ENCODE measurements around the gene GCN1.

Gene GCN1

GRCh38 chr12:120086801-120087621, 107.5 kb downstream of the GCN1 start:
- in situ Hi-C loops (cut with MboI; ENCODE audit: low pct_unique_long_range_greater_than_20kb, low sequenced_read_pairs, unreplicated experiment), result loop anchor here (25.0 kb wide), 1 partner anchor 400 kb away; no protein-coding TSS in a partner anchor
- peak; percentile 99 for DNase-seq (ENCODE audit: low spot score)
- TF ChIP-seq CTCF (IDR thresholded peaks at IDR 0.05; ENCODE audit: extremely low read depth, insufficient read depth, missing control alignments), result peak; percentile 98

GRCh38 chr12:120085920-120086645, 108.4 kb downstream of the GCN1 start:
- DNase-seq (ENCODE audit: low spot score), result no peak
- in situ Hi-C loops (cut with MboI; ENCODE audit: low pct_unique_long_range_greater_than_20kb, low sequenced_read_pairs, unreplicated experiment), result loop anchor here (25.0 kb wide), 1 partner anchor 399 kb away; no protein-coding TSS in a partner anchor
- TF ChIP-seq CTCF (IDR thresholded peaks at IDR 0.05; ENCODE audit: extremely low read depth, insufficient read depth, missing control alignments), result no peak

- DNase-seq (ENCODE audit: low spot score), result no peak
- in situ Hi-C loops (cut with MboI; ENCODE audit: low pct_unique_long_range_greater_than_20kb, low sequenced_read_pairs, unreplicated experiment), result loop anchor here (25.0 kb wide), 1 partner anchor 394 kb away; no protein-coding TSS in a partner anchor
- no peak for TF ChIP-seq CTCF (IDR thresholded peaks at IDR 0.05; ENCODE audit: extremely low read depth, insufficient read depth, missing control alignments)
Observed at GRCh38 chr12:120081641-120082040, 112.9 kb downstream of the GCN1 start.

GRCh38 chr12:120079411-120080400, 114.8 kb downstream of the GCN1 start:
- TF ChIP-seq CTCF (IDR thresholded peaks at IDR 0.05; ENCODE audit: extremely low read depth, insufficient read depth, missing control alignments), result no peak
- in situ Hi-C loops (cut with MboI; ENCODE audit: low pct_unique_long_range_greater_than_20kb, low sequenced_read_pairs, unreplicated experiment), result loop anchor here (25.0 kb wide), 1 partner anchor 392 kb away; no protein-coding TSS in a partner anchor
- no peak for DNase-seq (ENCODE audit: low spot score)

GRCh38 chr12:120078868-120079267, 115.6 kb downstream of the GCN1 start:
- no peak for TF ChIP-seq CTCF (IDR thresholded peaks at IDR 0.05; ENCODE audit: extremely low read depth, insufficient read depth, missing control alignments)
- no peak for DNase-seq (ENCODE audit: low spot score)
- in situ Hi-C loops (cut with MboI; ENCODE audit: low pct_unique_long_range_greater_than_20kb, low sequenced_read_pairs, unreplicated experiment), result loop anchor here (25.0 kb wide), 1 partner anchor 392 kb away; no protein-coding TSS in a partner anchor
